ENCODE results near the gene MLX. TPM values are rescaled to one million over a fixed set of nuclear protein-coding genes. Genes with fewer than 3 reads are reported as not detected.
A peak's percentile ranks its signal among the peaks of the same experiment; 100 is the strongest.

The MLX gene
- total and polyA plus RNA-seq, 2 donors (not counting 1 experiment from before 2014, with no cell fraction given): 36.2 to 49.3 TPM

GRCh38 chr17:42577532-42578281 is 10.8 kb downstream of the MLX start, which contains the start of gene PSMC3IP:
TSS of gene PSMC3IP (minus strand) at chr17:42577729. CDS start at chr17:42577686, 43 bp downstream.
- peak within 1 kb of the TSS; percentile 81 to 93 (median 87) for H3K4me3 ChIP-seq (replicated peaks in 1 of 4; ENCODE audit: control extremely low read depth in 1 of 4, insufficient read depth in 1 of 4, low read depth in 3 of 4, low read length in 4 of 4)
- no peaks in the 10 kb centered on the region for H3K27me3 ChIP-seq (ENCODE audit: control insufficient read depth, insufficient read depth, low read length)
- peak within 1 kb of the TSS; percentile 91 for H3K27ac ChIP-seq (ENCODE audit: insufficient read depth, low read length)
- peaks cover 28% of the 10 kb centered on the region for H3K79me2 ChIP-seq (ENCODE audit: control insufficient read depth, insufficient read depth, low read length)
- TF ChIP-seq CTCF (conservative IDR thresholded peaks at IDR 0.05 in 1 of 2, IDR thresholded peaks at IDR 0.05 in 1 of 2; ENCODE audit: low read depth in 1 of 2, low read length in 2 of 2) (peak in 1 of 2 donors; percentile 29), EZH2 (IDR thresholded peaks at IDR 0.05; ENCODE audit: low read length, missing control alignments) (no peak)
- peaks cover 6% of the 10 kb centered on the region for H3K4me1 ChIP-seq (ENCODE audit: control insufficient read depth, extremely low read depth, insufficient read depth, low read length)
- peaks cover 19% of the 10 kb centered on the region for H3K36me3 ChIP-seq (ENCODE audit: control insufficient read depth, insufficient read depth, low read length)
- H4K20me1 ChIP-seq (ENCODE audit: control insufficient read depth, extremely low read depth, insufficient read depth, low read length): no peaks in the 10 kb centered on the region
- peak within 1 kb of the TSS; percentile 87 for H2AFZ ChIP-seq (ENCODE audit: low read length)
- H3K9me3 ChIP-seq (ENCODE audit: control insufficient read depth, insufficient read depth, low read depth, low read length): no peaks in the 10 kb centered on the region
- peak; percentile 92 to 93 for DNase-seq (ENCODE audit: low read depth in 2 of 2)
- H3K4me2 ChIP-seq (ENCODE audit: extremely low read depth, insufficient read depth, low read length): peak within 1 kb of the TSS; percentile 95
- peak within 1 kb of the TSS; percentile 78 for H3K9ac ChIP-seq (ENCODE audit: insufficient read depth, low read length)

GRCh38 chr17:42578282-42578869 is 11.5 kb downstream of the MLX start:
- Histone ChIP-seq H4K20me1 (ENCODE audit: control insufficient read depth, extremely low read depth, insufficient read depth, low read length) (no peaks in the 10 kb centered on the region), H3K4me2 (ENCODE audit: extremely low read depth, insufficient read depth, low read length) (peak overlapping the region; percentile 95), H3K36me3 (ENCODE audit: control insufficient read depth, insufficient read depth, low read length) (peaks cover 13% of the 10 kb centered on the region), H3K9ac (ENCODE audit: insufficient read depth, low read length) (peak overlapping the region; percentile 78), H3K79me2 (ENCODE audit: control insufficient read depth, insufficient read depth, low read length) (peaks cover 28% of the 10 kb centered on the region), H3K9me3 (ENCODE audit: control insufficient read depth, insufficient read depth, low read depth, low read length) (no peaks in the 10 kb centered on the region), H3K4me1 (ENCODE audit: control insufficient read depth, extremely low read depth, insufficient read depth, low read length) (peaks cover 6% of the 10 kb centered on the region), H3K4me3 (replicated peaks in 1 of 4; ENCODE audit: control extremely low read depth in 1 of 4, insufficient read depth in 1 of 4, low read depth in 3 of 4, low read length in 4 of 4) (peak overlapping the region; percentile 81 to 93 (median 86)), H2AFZ (ENCODE audit: low read length) (peak overlapping the region; percentile 87), H3K27me3 (ENCODE audit: control insufficient read depth, insufficient read depth, low read length) (no peaks in the 10 kb centered on the region), H3K27ac (ENCODE audit: insufficient read depth, low read length) (peak overlapping the region; percentile 91)
- peak; percentile 59 to 76 for DNase-seq (ENCODE audit: low read depth in 2 of 2)
- TF ChIP-seq CTCF (conservative IDR thresholded peaks at IDR 0.05 in 1 of 2, IDR thresholded peaks at IDR 0.05 in 1 of 2; ENCODE audit: low read depth in 1 of 2, low read length in 2 of 2) (peak; percentile 77 to 80), EZH2 (IDR thresholded peaks at IDR 0.05; ENCODE audit: low read length, missing control alignments) (no peak)

- no peak overlapping the region for H3K4me3 ChIP-seq (replicated peaks in 1 of 4; ENCODE audit: control extremely low read depth in 1 of 4, insufficient read depth in 1 of 4, low read depth in 3 of 4, low read length in 4 of 4)
- H3K27ac ChIP-seq (ENCODE audit: insufficient read depth, low read length): no peak overlapping the region
- no peak overlapping the region for H2AFZ ChIP-seq (ENCODE audit: low read length)
- no peak for TF ChIP-seq CTCF (conservative IDR thresholded peaks at IDR 0.05 in 1 of 2, IDR thresholded peaks at IDR 0.05 in 1 of 2; ENCODE audit: low read depth in 1 of 2, low read length in 2 of 2)
- no peak for TF ChIP-seq EZH2 (IDR thresholded peaks at IDR 0.05; ENCODE audit: low read length, missing control alignments)
- peaks cover 27% of the 10 kb centered on the region for H3K79me2 ChIP-seq (ENCODE audit: control insufficient read depth, insufficient read depth, low read length)
- H4K20me1 ChIP-seq (ENCODE audit: control insufficient read depth, extremely low read depth, insufficient read depth, low read length): no peaks in the 10 kb centered on the region
- H3K9me3 ChIP-seq (ENCODE audit: control insufficient read depth, insufficient read depth, low read depth, low read length): no peaks in the 10 kb centered on the region
- DNase-seq (ENCODE audit: low read depth in 2 of 2): no peak
- peaks cover 6% of the 10 kb centered on the region for H3K4me1 ChIP-seq (ENCODE audit: control insufficient read depth, extremely low read depth, insufficient read depth, low read length)
- H3K36me3 ChIP-seq (ENCODE audit: control insufficient read depth, insufficient read depth, low read length): peaks cover 15% of the 10 kb centered on the region
- no peak overlapping the region for H3K4me2 ChIP-seq (ENCODE audit: extremely low read depth, insufficient read depth, low read length)
- no peak overlapping the region for H3K9ac ChIP-seq (ENCODE audit: insufficient read depth, low read length)
- no peaks in the 10 kb centered on the region for H3K27me3 ChIP-seq (ENCODE audit: control insufficient read depth, insufficient read depth, low read length)
Observed at GRCh38 chr17:42579794-42580551, 13.1 kb downstream of the MLX start.

Measured in fibroblast of lung (primary cell).